GM23338 (cell line): ENCODE measurements around the gene ORM1. TPM values are rescaled to one million over a fixed set of nuclear protein-coding genes. Genes with fewer than 3 reads are reported as not detected.

Source experiments
- ATAC-seq: fragments of 200-7000 bp; cut with Tn5 transposase; 3 replicates; pipeline ENCODE4 v1.9.1; 2020
- DNase-seq: peaks from one replicate; pipeline ENCODE4 v3.0.0-alpha.2; 2015; ENCODE audit warnings: low spot score
- H2AFZ ChIP-seq: fragments of 200-600 bp; sonication (generic); 2 replicates; pipeline ENCODE4 v1.8.0; 2016; ENCODE audit warnings: antibody characterized with exemption, mild to moderate bottlenecking, moderate library complexity
- H3F3A ChIP-seq: fragments of 200-600 bp; sonication (generic); replicated peaks from 2 replicates; pipeline ENCODE4 v1.8.0; 2017; ENCODE audit warnings: antibody characterized with exemption, mixed run types, low read depth
- H3K27ac ChIP-seq: fragments of 200-600 bp; sonication (generic); 2 replicates; pipeline ENCODE4 v1.6.1; 2016; ENCODE audit warnings: low read depth
- H3K27me3 ChIP-seq: fragments of 200-600 bp; sonication (generic); 2 replicates; pipeline ENCODE4 v1.8.0; 2016; ENCODE audit warnings: mild to moderate bottlenecking, mixed run types, moderate library complexity; ENCODE audit not compliant: insufficient read depth
- H3K36me3 ChIP-seq: fragments of 200-600 bp; sonication (generic); 2 replicates; pipeline ENCODE4 v1.8.0; 2016; ENCODE audit warnings: mild to moderate bottlenecking; ENCODE audit not compliant: insufficient read depth
- H3K4me1 ChIP-seq: fragments of 200-600 bp; sonication (generic); 2 replicates; pipeline ENCODE4 v1.8.0; 2016; ENCODE audit warnings: mild to moderate bottlenecking, moderate library complexity; ENCODE audit not compliant: insufficient read depth
- H3K4me2 ChIP-seq: fragments of 200-600 bp; sonication (generic); 2 replicates; pipeline ENCODE4 v1.7.1; 2017; ENCODE audit warnings: mixed run types
- H3K4me3 ChIP-seq: fragments of 200-600 bp; sonication (generic); 2 replicates; pipeline ENCODE4 v1.6.1; 2016; ENCODE audit warnings: mixed run types
- H3K79me2 ChIP-seq: fragments of 200-600 bp; sonication (generic); replicated peaks from 2 replicates; pipeline ENCODE4 v1.8.0; 2017; ENCODE audit warnings: mild to moderate bottlenecking; ENCODE audit not compliant: insufficient read depth
- H3K9me2 ChIP-seq: fragments of 200-600 bp; sonication (generic); 2 replicates; pipeline ENCODE4 v1.8.0; 2017; ENCODE audit not compliant: insufficient read depth
- H4K20me1 ChIP-seq: fragments of 200-600 bp; sonication (generic); replicated peaks from 2 replicates; pipeline ENCODE4 v1.8.0; 2017; ENCODE audit warnings: mild to moderate bottlenecking; ENCODE audit not compliant: insufficient read depth
- H3K27ac Mint-ChIP-seq: 2 replicates; pipeline ENCODE4 v1.8.0; 2020; ENCODE audit warnings: inconsistent platforms, mild to moderate bottlenecking, moderate library complexity, mixed read lengths
- H3K27me3 Mint-ChIP-seq: 3 replicates; pipeline ENCODE4 v1.8.0; 2022; ENCODE audit warnings: low read depth, mild to moderate bottlenecking, moderate library complexity, mixed read lengths, inconsistent platforms; ENCODE audit not compliant: insufficient read depth, poor library complexity
- H3K36me3 Mint-ChIP-seq: 3 replicates; pipeline ENCODE4 v1.8.0; 2021; ENCODE audit warnings: low read depth, mild to moderate bottlenecking, inconsistent platforms, moderate library complexity, mixed read lengths
- H3K4me1 Mint-ChIP-seq: 3 replicates; pipeline ENCODE4 v1.8.0; 2020; ENCODE audit warnings: mild to moderate bottlenecking, inconsistent platforms, mixed read lengths
- H3K4me3 Mint-ChIP-seq: 3 replicates; pipeline ENCODE4 v1.8.0; 2021; ENCODE audit warnings: moderate library complexity, mild to moderate bottlenecking, inconsistent platforms, mixed read lengths
- H3K9me3 Mint-ChIP-seq: 3 replicates; pipeline ENCODE4 v1.8.0; 2020; ENCODE audit warnings: moderate library complexity, mild to moderate bottlenecking, inconsistent platforms, mixed read lengths
- CREB1 ChIP-seq: fragments of 250-450 bp; sonication (Bioruptor Pico); IDR thresholded peaks from 2 replicates; pipeline ENCODE4 v1.5.0; 2020; ENCODE audit warnings: low read depth, mild to moderate bottlenecking, moderate library complexity
- CTCF ChIP-seq, 2 experiments: fragments of 200-600 bp in 1 of 2; sonication (generic) in 1 of 2; conservative IDR thresholded peaks; 2 replicates each; pipeline versions ENCODE4 v1.5.1 to v1.6.1; 2016 to 2017; ENCODE audit warnings: antibody characterized with exemption in 2 of 2, low read depth in 2 of 2, mild to moderate bottlenecking in 2 of 2, moderate library complexity in 1 of 2
- EZH2 ChIP-seq: fragments of 200-600 bp; sonication (generic); IDR thresholded peaks from one replicate; pipeline ENCODE4 v1.8.0; 2017; ENCODE audit warnings: antibody characterized with exemption, mild to moderate bottlenecking, low read depth; ENCODE audit not compliant: unreplicated experiment
- EZH2phosphoT487 ChIP-seq: fragments of 200-600 bp; sonication (generic); IDR thresholded peaks from one replicate; pipeline ENCODE4 v1.8.1; 2018; ENCODE audit warnings: antibody characterized with exemption; ENCODE audit not compliant: unreplicated experiment
- POLR2AphosphoS5 ChIP-seq: IDR thresholded peaks from 2 replicates; pipeline ENCODE4 v1.6.1; 2016; ENCODE audit warnings: antibody characterized with exemption, low read depth
- STAT1 ChIP-seq: IDR thresholded peaks from one replicate; pipeline ENCODE4 v1.6.1; 2016; ENCODE audit warnings: antibody characterized with exemption; ENCODE audit not compliant: unreplicated experiment
- ZNF114 ChIP-seq: fragments of 250-450 bp; sonication (Bioruptor Pico); IDR thresholded peaks from 2 replicates; pipeline ENCODE4 v1.5.0; 2020; ENCODE audit warnings: mild to moderate bottlenecking, moderate library complexity
- ZNF331 ChIP-seq: fragments of 250-450 bp; sonication (Bioruptor Pico); IDR thresholded peaks from 2 replicates; pipeline ENCODE4 v1.5.0; 2020; ENCODE audit warnings: low read depth, mild to moderate bottlenecking, moderate library complexity
- ZNF462 ChIP-seq: fragments of 250-450 bp; sonication (Bioruptor Pico); IDR thresholded peaks from 2 replicates; pipeline ENCODE4 v1.5.0; 2020; ENCODE audit warnings: mild to moderate bottlenecking, moderate library complexity
- polyA plus RNA-seq: library from polyadenylated mRNA; unstranded; fragments of >200 nt; fragmentation: Nextera tagmentation; extraction: Ambion mirVana; gene quantifications from 2 replicates; pipeline ENCODE4 v1.2.1, GENCODE V29; 2016
- total RNA-seq: library from RNA; depleted of rRNA; stranded (reverse); fragments of >200 nt; shearing (Covaris generic); gene quantifications from 2 replicates; pipeline ENCODE4 v1.2.3, GENCODE V29; 2014

ORM1 gene
- total and polyA plus RNA-seq, 2 experiments from 2014 or later: not detected

DNA sequence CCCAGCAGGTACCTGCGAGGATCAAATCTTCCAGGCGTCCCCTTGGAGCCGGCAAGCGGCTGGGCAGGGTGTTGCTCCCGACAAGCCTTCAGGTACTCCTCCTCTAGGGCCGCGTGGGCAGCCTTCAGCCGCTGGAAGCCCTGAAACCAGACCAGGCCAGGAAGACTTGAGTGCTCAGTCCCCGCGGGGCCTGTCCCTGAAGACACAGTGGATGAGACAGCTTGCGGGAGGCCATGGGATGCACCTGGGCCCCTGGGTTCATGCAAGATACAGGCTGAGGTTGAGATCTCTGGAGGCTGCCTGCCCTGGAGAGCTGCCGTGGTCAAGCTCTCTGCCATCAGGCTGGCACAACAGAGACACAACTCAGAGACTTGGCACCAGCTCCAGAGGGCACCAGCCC lies 39.5 kb downstream of the ORM1 start (continued):
- no peak for TF ChIP-seq ZNF462 (CRISPR knock-in tag)
- no peak for TF ChIP-seq ZNF114 (CRISPR knock-in tag)
- TF ChIP-seq EZH2: no peak
- TF ChIP-seq CTCF (conservative IDR thresholded peaks at IDR 0.05; ENCODE audit: low read depth in 2 of 2): no peak

GRCh38 chr9:114363424-114363823 lies 40.5 kb downstream of the ORM1 start:
- no peak overlapping the region for H3K27ac ChIP-seq
- no peak overlapping the region for H2AFZ ChIP-seq
- peaks cover 83% of the 10 kb centered on the region for H3K36me3 Mint-ChIP-seq
- H3K27ac Mint-ChIP-seq: no peak overlapping the region
- no peak overlapping the region for H3K4me3 ChIP-seq
- no peaks in the 10 kb centered on the region for H3F3A ChIP-seq
- peaks cover 9% of the 10 kb centered on the region for H3K4me1 Mint-ChIP-seq
- H3K9me3 Mint-ChIP-seq: no peaks in the 10 kb centered on the region
- TF ChIP-seq POLR2AphosphoS5 (no peak), CTCF (conservative IDR thresholded peaks at IDR 0.05; ENCODE audit: low read depth in 2 of 2) (no peak), STAT1 (no peak), ZNF331 (CRISPR knock-in tag) (no peak), CREB1 (CRISPR knock-in tag) (no peak), EZH2phosphoT487 (no peak), ZNF114 (CRISPR knock-in tag) (no peak)
- H3K9me2 ChIP-seq: no peaks in the 10 kb centered on the region
- H3K4me1 ChIP-seq: no peaks in the 10 kb centered on the region
- H3K27me3 ChIP-seq: no peaks in the 10 kb centered on the region
- ATAC-seq (no peak), DNase-seq (no peak)
- H3K79me2 ChIP-seq: peaks cover under 1% of the 10 kb centered on the region; the same call in 1 of the 2 replicates
- no peak overlapping the region for H3K4me2 ChIP-seq
- no peak overlapping the region for H3K4me3 Mint-ChIP-seq
- no peaks in the 10 kb centered on the region for H4K20me1 ChIP-seq
- peaks cover 6% of the 10 kb centered on the region for H3K27me3 Mint-ChIP-seq
- H3K36me3 ChIP-seq: peaks cover 17% of the 10 kb centered on the region; the same call in 1 of the 2 replicates
